ENCODE results near the gene PPP1R37.

The PPP1R37 gene

DNA sequence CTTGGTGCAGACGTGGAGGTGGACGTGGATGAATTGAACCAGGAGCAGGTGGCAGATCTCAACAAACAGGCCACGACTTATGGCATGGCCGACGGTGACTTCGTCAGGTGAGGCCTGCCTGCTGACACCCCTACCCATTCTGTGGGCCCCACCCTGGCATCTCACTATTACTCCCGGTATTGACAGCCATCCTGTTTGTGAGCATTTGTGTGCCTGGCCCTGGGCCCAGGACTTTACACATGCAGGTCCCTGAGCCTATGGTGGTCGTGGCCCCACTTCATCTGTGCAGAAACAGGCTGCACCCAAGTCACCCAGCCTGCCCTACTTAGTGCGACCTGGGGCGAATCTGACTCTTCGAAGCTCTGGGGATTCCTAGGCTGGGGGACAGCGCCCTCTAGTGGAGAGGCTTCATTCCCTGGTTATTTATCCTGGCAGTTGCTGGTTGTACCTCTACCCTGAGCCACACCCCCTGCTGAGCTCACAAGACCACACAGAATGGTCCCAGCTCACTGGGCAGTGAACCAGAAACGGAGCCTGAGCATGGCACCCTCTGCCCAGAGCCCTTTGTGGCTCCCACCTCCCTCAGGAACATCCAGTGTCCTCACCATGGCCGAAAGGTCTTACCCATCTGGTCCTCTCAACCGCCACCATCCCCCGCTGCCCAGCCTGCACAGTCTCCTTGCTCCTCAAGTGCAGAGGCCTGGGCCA is 33.6 kb upstream of the PPP1R37 start:
- TF ChIP-seq, protein P1, sequence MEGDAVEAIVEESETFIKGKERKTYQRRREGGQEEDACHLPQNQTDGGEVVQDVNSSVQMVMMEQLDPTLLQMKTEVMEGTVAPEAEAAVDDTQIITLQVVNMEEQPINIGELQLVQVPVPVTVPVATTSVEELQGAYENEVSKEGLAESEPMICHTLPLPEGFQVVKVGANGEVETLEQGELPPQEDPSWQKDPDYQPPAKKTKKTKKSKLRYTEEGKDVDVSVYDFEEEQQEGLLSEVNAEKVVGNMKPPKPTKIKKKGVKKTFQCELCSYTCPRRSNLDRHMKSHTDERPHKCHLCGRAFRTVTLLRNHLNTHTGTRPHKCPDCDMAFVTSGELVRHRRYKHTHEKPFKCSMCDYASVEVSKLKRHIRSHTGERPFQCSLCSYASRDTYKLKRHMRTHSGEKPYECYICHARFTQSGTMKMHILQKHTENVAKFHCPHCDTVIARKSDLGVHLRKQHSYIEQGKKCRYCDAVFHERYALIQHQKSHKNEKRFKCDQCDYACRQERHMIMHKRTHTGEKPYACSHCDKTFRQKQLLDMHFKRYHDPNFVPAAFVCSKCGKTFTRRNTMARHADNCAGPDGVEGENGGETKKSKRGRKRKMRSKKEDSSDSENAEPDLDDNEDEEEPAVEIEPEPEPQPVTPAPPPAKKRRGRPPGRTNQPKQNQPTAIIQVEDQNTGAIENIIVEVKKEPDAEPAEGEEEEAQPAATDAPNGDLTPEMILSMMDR (IDR thresholded peaks at IDR 0.05) = peak; percentile 71 to 78
- no peaks in the 10 kb centered on the region for H3K4me1 ChIP-seq
- H3K4me3 ChIP-seq = no peak overlapping the region
- H3K36me3 ChIP-seq = peaks cover 70 to 100% (median 97%) of the 10 kb centered on the region in 3 donors
- no peak overlapping the region for H3K27ac ChIP-seq
- intact Hi-C loops (cut with DNase I; ENCODE audit: low total_unique reads) = loop anchor here (10.0 kb wide), 1 partner anchor 155 kb away; the partner anchor contains the start of gene APOE
- H3K27me3 ChIP-seq = no peaks in the 10 kb centered on the region
- no peaks in the 10 kb centered on the region for H3K9me3 ChIP-seq
- DNase-seq = peak; percentile 62 to 73

GRCh38 chr19:45061965-45062364 is 31.0 kb upstream of the PPP1R37 start:
- TF ChIP-seq, protein P1 (IDR thresholded peaks at IDR 0.05) = no peak
- H3K27me3 ChIP-seq = no peaks in the 10 kb centered on the region
- no peak overlapping the region for H3K4me3 ChIP-seq
- DNase-seq = no peak
- H3K9me3 ChIP-seq = no peaks in the 10 kb centered on the region
- H3K4me1 ChIP-seq = no peaks in the 10 kb centered on the region
- H3K27ac ChIP-seq = no peak overlapping the region
- intact Hi-C loops (cut with DNase I; ENCODE audit: low total_unique reads) = no loop called here
- H3K36me3 ChIP-seq = peaks cover 81 to 99% (median 95%) of the 10 kb centered on the region in 3 donors

DNA sequence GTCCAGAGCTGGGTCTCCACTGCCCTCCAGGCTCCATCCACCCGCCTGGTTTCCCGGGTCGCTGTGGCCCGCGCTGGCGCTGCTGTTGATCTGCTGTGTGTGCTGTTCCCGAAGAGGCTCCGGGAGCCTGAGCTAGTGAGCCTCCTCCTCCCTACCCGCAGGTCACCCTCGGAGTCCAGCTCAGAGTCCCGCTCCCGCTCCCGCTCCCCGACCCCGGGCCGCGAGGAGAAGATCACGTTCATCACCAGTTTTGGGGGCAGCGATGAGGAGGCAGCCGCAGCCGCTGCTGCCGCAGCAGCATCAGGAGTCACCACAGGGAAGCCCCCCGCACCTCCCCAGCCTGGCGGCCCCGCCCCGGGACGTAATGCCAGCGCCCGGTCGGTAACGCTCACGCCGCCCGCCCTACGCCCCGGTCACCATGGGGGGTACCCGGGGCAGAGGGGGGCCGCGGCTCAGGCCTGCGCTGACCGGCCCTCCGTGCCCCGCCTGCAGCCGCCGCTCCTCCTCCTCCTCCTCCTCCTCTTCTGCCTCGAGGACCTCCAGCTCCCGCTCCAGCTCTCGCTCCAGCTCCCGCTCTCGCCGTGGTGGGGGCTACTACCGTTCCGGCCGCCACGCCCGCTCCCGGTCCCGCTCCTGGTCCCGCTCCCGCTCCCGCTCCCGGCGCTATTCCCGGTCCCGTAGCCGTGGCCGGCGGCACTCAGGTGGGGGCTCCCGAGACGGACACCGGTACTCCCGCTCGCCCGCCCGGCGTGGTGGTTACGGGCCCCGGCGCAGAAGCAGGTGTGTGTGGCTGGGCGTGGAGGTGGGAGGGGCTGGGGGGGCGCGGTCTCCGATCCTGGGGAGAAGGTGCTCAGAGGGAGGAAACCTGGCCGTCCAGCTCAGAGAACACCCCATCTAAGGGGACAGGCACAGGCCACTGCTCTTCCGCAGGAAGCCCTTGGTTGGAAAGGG is 28.9 kb upstream of the PPP1R37 start:
- intact Hi-C loops (cut with DNase I; ENCODE audit: low total_unique reads) = no loop called here
- Histone ChIP-seq H3K27me3 (no peaks in the 10 kb centered on the region), H3K27ac (no peak overlapping the region), H3K4me3 (no peak overlapping the region), H3K9me3 (no peaks in the 10 kb centered on the region), H3K4me1 (peaks cover 0 to 3% (median 0%) of the 10 kb centered on the region in 4 donors), H3K36me3 (peaks cover 78 to 99% (median 95%) of the 10 kb centered on the region in 3 donors)
- DNase-seq = no peak
- TF ChIP-seq, protein P1 (IDR thresholded peaks at IDR 0.05) = no peak

- TF ChIP-seq, protein P1 (IDR thresholded peaks at IDR 0.05) = no peak
- Histone ChIP-seq H3K27me3 (no peaks in the 10 kb centered on the region), H3K4me1 (peaks cover 0 to 26% (median 0%) of the 10 kb centered on the region in 4 donors), H3K36me3 (peaks cover 71 to 99% (median 88%) of the 10 kb centered on the region in 3 donors), H3K9me3 (no peaks in the 10 kb centered on the region), H3K27ac (no peak overlapping the region), H3K4me3 (no peak overlapping the region)
- no peak for DNase-seq
- intact Hi-C loops (cut with DNase I; ENCODE audit: low total_unique reads) = no loop called here
Measured at GRCh38 chr19:45066921-45067661, 25.9 kb upstream of the PPP1R37 start.

- H3K9me3 ChIP-seq = no peaks in the 10 kb centered on the region
- TF ChIP-seq, protein P1 (IDR thresholded peaks at IDR 0.05) = no peak
Measured at GRCh38 chr19:45068041-45068440, 24.9 kb upstream of the PPP1R37 start.

More at GRCh38 chr19:45068041-45068440, 24.9 kb upstream of the PPP1R37 start:
- Histone ChIP-seq H3K4me1 (peaks cover 0 to 29% (median 0%) of the 10 kb centered on the region in 4 donors), H3K27me3 (no peaks in the 10 kb centered on the region), H3K36me3 (peaks cover 71 to 93% (median 78%) of the 10 kb centered on the region in 3 donors), H3K27ac (no peak overlapping the region), H3K4me3 (no peak overlapping the region)
- no peak for DNase-seq
- intact Hi-C loops (cut with DNase I; ENCODE audit: low total_unique reads) = no loop called here

Measured in tibial artery (tissue), 4 donors.